ENCODE data around the gene AFF1. TPM values are rescaled to one million over a fixed set of nuclear protein-coding genes. Genes with fewer than 3 reads are reported as not detected.

Gene AFF1
- total RNA-seq, 1 donor from 2014 or later, result 99.9 TPM

DNA sequence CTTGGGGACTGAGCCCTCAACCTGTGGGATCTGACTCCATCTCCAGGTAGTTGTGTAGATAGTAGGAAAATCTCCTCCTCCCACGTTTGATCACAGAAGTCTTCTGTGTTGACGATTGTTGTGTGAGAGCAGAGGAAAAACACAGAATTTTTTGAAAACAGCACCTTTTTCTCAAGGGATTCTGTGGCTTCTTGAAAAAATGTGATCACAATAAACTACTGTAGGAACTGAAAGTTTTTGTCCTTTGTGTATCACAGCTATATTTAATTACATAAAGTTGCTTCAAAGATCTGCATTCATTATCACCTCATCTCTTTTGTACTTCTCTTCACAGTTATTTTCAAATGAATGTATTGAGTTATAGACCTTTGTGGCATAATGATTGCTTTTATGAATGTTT is 85.1 kb downstream of the AFF1 start:
- intact Hi-C loops (cut with DNase I), result no loop called here
- TF ChIP-seq POLR2A (IDR thresholded peaks at IDR 0.05) (no peak), POLR2AphosphoS5 (IDR thresholded peaks at IDR 0.05; ENCODE audit: insufficient read depth in 1 of 2, low read depth in 1 of 2) (no peak)
- TF ChIP-seq, protein P1, sequence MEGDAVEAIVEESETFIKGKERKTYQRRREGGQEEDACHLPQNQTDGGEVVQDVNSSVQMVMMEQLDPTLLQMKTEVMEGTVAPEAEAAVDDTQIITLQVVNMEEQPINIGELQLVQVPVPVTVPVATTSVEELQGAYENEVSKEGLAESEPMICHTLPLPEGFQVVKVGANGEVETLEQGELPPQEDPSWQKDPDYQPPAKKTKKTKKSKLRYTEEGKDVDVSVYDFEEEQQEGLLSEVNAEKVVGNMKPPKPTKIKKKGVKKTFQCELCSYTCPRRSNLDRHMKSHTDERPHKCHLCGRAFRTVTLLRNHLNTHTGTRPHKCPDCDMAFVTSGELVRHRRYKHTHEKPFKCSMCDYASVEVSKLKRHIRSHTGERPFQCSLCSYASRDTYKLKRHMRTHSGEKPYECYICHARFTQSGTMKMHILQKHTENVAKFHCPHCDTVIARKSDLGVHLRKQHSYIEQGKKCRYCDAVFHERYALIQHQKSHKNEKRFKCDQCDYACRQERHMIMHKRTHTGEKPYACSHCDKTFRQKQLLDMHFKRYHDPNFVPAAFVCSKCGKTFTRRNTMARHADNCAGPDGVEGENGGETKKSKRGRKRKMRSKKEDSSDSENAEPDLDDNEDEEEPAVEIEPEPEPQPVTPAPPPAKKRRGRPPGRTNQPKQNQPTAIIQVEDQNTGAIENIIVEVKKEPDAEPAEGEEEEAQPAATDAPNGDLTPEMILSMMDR (IDR thresholded peaks at IDR 0.05), result no peak
- DNase-seq (ENCODE audit: extremely low spot score in 2 of 2), result no peak
- Histone ChIP-seq H3K27ac (no peak overlapping the region), H3K36me3 (no peaks in the 10 kb centered on the region), H3K4me1 (peaks cover 75% of the 10 kb centered on the region), H3K4me3 (no peak overlapping the region), H3K9me3 (no peaks in the 10 kb centered on the region), H3K27me3 (no peaks in the 10 kb centered on the region)

DNA sequence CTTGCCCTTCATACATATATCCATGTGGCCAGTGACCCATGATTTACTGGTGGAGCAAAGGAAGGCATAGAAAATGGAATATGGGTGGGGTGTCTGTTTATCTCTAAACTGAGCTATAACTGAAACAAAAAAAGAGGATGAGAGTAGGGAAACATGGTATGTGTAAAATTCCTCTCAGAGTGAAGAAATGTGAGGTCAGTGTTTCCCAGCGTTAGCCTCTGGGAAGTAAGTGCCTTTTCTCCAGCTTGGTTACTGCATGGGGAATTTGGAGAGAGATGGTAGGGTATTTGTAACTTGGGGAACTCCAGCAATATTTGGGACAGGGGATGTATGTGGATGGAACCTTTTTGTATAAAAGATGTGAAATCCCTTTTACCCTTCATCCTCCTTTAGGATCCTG is 89.4 kb downstream of the AFF1 start:
- H3K27me3 ChIP-seq, result no peaks in the 10 kb centered on the region
- no peaks in the 10 kb centered on the region for H3K9me3 ChIP-seq
- peaks cover 75% of the 10 kb centered on the region for H3K4me1 ChIP-seq
- no peak for TF ChIP-seq POLR2AphosphoS5 (IDR thresholded peaks at IDR 0.05; ENCODE audit: insufficient read depth in 1 of 2, low read depth in 1 of 2)
- TF ChIP-seq, protein P1 (IDR thresholded peaks at IDR 0.05), result no peak
- no peak for TF ChIP-seq POLR2A (IDR thresholded peaks at IDR 0.05)
- H3K27ac ChIP-seq, result peak overlapping the region; percentile 26
- H3K4me3 ChIP-seq, result no peak overlapping the region
- intact Hi-C loops (cut with DNase I), result no loop called here
- DNase-seq (ENCODE audit: extremely low spot score in 2 of 2), result no peak
- H3K36me3 ChIP-seq, result no peaks in the 10 kb centered on the region

DNA sequence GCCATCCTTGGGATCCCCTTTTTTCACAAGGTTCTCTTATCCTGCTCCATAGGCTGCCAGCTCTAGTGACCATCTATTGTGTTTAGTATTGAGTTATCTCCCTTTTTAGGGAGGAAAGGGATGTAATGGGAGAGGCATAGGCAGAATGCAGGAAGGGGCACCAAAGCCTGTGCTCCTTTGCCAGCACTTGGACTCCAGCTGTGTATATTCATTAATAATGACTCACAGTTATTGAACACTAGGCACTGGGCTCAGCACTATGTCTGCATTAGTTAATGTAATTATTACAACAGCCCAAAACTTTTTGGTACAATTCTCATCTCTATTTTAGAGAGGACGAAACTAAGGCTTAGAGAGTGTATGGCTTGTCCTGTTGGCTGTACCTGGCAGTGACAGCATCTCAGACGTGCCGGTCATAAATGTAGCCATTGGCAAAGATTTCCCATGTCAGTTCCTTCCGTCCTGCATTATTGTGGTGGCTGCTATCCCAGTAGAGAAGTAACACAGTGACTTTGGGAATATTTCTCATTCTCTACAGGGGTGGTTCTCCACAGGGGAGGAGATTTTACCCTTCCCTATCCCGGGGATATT is 90.3 kb downstream of the AFF1 start:
- DNase-seq (ENCODE audit: extremely low spot score in 2 of 2), result no peak
- Histone ChIP-seq H3K27me3 (no peaks in the 10 kb centered on the region), H3K36me3 (no peaks in the 10 kb centered on the region), H3K27ac (peak overlapping the region; percentile 51), H3K9me3 (no peaks in the 10 kb centered on the region), H3K4me1 (peaks cover 76% of the 10 kb centered on the region), H3K4me3 (no peak overlapping the region)
- intact Hi-C loops (cut with DNase I), result no loop called here
- TF ChIP-seq POLR2AphosphoS5 (IDR thresholded peaks at IDR 0.05; ENCODE audit: insufficient read depth in 1 of 2, low read depth in 1 of 2), result no peak
- TF ChIP-seq POLR2A (IDR thresholded peaks at IDR 0.05), result no peak
- TF ChIP-seq, protein P1 (IDR thresholded peaks at IDR 0.05), result no peak

DNA sequence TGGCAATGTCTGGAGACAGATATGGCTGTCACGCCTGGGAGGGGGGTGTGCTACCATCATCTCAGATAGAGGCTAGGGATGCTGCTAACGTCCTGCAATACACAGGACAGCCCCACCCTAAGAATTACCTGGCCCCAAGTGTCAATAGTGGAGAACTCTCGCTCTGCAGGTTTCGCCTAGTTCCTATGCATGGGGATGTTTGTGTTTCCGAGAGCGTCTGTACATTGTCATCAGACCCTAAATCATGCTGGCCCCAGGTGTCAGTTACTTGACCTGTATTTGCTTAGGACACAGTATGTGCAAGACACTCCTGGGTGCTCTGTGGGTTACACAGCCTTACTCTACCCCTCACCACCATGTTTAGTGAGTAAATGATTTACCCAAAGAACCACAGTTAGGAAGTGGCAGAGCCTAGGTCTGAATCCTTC is 90.8 kb downstream of the AFF1 start:
- H3K9me3 ChIP-seq, result no peaks in the 10 kb centered on the region
- no peaks in the 10 kb centered on the region for H3K36me3 ChIP-seq
- peaks cover 81% of the 10 kb centered on the region for H3K4me1 ChIP-seq
- peak overlapping the region; percentile 51 for H3K27ac ChIP-seq
- no peak overlapping the region for H3K4me3 ChIP-seq
- H3K27me3 ChIP-seq, result no peaks in the 10 kb centered on the region
- TF ChIP-seq POLR2AphosphoS5 (IDR thresholded peaks at IDR 0.05; ENCODE audit: insufficient read depth in 1 of 2, low read depth in 1 of 2) (no peak), POLR2A (IDR thresholded peaks at IDR 0.05) (no peak)
- TF ChIP-seq, protein P1 (IDR thresholded peaks at IDR 0.05), result no peak
- intact Hi-C loops (cut with DNase I), result no loop called here
- DNase-seq (ENCODE audit: extremely low spot score in 2 of 2), result no peak

DNA sequence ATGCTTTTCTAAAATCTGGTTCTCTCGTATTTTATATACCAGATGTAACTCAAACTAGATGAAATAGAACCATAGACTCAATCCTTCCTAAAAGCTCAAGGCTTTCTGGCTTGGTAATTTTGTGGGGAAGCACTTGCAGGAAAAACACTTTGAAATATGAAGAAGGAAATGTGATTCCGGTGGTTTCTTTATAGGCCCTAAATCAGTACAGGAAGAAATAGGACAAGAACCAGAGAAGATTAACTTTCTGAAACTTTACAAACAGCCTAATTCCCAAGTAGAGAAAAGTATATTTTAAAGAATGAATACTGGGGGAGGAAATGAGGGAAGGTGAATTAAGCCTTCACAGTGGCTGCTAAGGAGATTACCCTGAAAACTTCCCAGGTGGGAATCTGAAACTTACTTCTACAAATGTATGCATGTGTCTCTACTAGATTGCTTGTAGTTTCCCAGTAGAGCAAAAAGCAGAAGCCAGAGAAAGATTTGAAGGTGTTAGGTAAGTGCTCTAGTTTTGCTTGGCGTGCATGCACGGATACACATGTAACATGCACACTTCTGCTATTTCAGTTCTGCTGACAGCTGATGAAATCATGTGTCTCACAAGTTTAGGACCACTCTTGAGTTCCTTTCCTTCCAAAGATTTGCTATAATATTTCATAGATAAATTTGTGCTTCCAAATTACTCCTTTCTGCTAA is 92.1 kb downstream of the AFF1 start:
- Histone ChIP-seq H3K27me3 (no peaks in the 10 kb centered on the region), H3K36me3 (no peaks in the 10 kb centered on the region), H3K27ac (peak overlapping the region; percentile 28), H3K9me3 (no peaks in the 10 kb centered on the region), H3K4me1 (peaks cover 86% of the 10 kb centered on the region), H3K4me3 (peak overlapping the region in 1 of 2 donors; percentile 4)
- DNase-seq (ENCODE audit: extremely low spot score in 2 of 2), result no peak
- no peak for TF ChIP-seq POLR2A (IDR thresholded peaks at IDR 0.05)
- TF ChIP-seq, protein P1 (IDR thresholded peaks at IDR 0.05), result no peak
- TF ChIP-seq POLR2AphosphoS5 (IDR thresholded peaks at IDR 0.05; ENCODE audit: insufficient read depth in 1 of 2, low read depth in 1 of 2), result no peak
- intact Hi-C loops (cut with DNase I), result no loop called here
